ENCODE data around the gene CCDC183.
"Not testable (repeated sequence)": the region's sequence is repeated elsewhere in the genome, so short reads cannot be mapped to it uniquely, and the experiment has no call there.

CCDC183 gene

GRCh38 chr9:136785565-136786355, 10.4 kb upstream of the CCDC183 start:
- DNase-seq (ENCODE audit: low read depth in 2 of 2): not testable (repeated sequence)

DNA sequence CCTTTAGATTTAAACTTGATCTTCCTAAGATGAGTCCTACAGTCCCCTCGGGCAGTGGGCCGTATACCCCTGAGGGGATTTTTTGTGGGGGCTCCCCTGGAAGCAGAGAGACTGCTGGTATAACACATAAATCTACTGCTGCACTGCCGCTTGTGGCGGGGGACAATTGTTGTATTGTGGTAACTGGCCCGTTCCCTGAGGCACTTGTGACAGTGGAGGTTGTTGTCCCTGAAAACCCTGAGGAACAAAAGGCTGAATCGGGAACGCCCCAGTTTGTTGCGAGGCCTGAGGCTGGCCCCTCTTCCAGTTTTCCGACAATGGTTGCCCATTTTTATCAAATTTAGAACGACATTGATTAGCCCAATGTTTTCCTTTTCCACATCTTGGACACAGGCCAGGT, 9.7 kb upstream of the CCDC183 start:
- no peak for DNase-seq (ENCODE audit: low read depth in 2 of 2)

GRCh38 chr9:136786983-136787382, 9.2 kb upstream of the CCDC183 start:
- not testable (repeated sequence) for DNase-seq (ENCODE audit: low read depth in 2 of 2)

GRCh38 chr9:136787690-136788400, 8.3 kb upstream of the CCDC183 start:
- peak; percentile 50 to 64 for DNase-seq (ENCODE audit: low read depth in 2 of 2)

GRCh38 chr9:136788644-136789522, 7.3 kb upstream of the CCDC183 start:
- not testable (repeated sequence) for DNase-seq (ENCODE audit: low read depth in 2 of 2)

DNA sequence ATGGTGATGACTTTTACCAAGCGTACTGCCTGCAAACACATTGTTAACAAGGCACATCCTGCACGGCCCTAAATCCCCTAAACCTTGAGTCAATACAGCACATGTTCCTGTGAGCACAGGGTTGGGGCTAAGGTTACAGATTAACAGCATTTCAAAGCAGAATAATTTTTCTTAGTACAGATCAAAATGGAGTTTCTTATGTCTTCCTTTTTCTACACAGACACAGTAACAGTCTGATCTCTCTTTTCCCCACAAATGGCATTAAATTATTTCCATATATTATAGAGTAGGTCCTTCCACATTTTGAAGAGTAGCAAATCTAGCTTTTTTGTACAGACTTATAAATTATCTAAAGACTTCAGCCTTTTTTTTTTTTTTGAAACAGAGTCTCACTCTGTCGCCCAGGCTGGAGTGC, 6.6 kb upstream of the CCDC183 start:
- no peak for DNase-seq (ENCODE audit: low read depth in 2 of 2)

DNA sequence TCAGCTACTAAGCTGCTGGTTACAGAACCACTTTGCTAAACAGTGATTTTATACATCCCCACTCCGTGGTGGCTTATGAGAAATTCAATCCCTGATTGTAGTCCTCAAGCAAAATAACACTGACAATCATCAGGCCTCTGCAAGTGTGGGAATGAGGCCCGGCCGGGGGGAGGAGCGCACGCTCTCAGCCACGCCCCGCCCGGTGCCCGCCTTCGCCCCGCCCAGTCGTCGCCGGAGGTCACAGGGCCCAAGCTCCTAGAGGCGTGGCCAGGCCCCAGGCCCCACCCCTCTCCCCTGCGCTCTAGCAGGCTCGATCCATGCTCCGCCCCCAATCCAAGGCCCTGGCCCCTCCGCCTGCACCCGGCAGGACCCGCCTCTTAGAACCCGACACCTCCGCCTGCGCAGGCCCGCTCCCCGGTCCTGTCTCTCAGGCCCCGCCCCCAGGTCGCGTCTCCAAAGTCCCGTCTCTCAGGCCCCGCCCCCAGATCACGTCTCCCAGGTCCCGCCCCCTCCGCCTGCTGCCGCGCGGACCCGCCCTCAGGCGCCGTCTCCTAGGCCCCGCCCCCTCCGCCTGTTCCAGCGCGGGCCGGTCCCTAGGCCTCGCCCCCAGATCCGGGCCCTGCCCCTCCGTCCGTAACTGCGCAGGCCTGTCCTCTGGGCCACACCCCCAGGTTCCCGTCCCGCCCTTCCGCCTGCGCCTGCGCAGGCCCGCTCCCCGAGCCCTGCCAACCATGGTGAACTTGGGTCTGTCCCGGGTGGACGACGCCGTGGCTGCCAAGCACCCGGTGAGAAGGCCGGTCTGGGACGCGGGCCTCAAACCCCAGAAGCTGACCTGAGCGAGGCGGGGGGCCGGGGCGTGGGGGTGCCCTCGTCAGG, 5.3 kb upstream of the CCDC183 start, which contains the start of gene TMEM141:
TSS of gene TMEM141 (plus strand) at position 705 of the 876 bp plus-strand sequence. CDS start at position 732, 27 bp downstream.
- peak; percentile 100 for DNase-seq (ENCODE audit: low read depth in 2 of 2)

- peak; percentile 38 to 56 for DNase-seq (ENCODE audit: low read depth in 2 of 2)
These were observed 4.4 kb upstream of the CCDC183 start for GRCh38 chr9:136791516-136792276.

DNA sequence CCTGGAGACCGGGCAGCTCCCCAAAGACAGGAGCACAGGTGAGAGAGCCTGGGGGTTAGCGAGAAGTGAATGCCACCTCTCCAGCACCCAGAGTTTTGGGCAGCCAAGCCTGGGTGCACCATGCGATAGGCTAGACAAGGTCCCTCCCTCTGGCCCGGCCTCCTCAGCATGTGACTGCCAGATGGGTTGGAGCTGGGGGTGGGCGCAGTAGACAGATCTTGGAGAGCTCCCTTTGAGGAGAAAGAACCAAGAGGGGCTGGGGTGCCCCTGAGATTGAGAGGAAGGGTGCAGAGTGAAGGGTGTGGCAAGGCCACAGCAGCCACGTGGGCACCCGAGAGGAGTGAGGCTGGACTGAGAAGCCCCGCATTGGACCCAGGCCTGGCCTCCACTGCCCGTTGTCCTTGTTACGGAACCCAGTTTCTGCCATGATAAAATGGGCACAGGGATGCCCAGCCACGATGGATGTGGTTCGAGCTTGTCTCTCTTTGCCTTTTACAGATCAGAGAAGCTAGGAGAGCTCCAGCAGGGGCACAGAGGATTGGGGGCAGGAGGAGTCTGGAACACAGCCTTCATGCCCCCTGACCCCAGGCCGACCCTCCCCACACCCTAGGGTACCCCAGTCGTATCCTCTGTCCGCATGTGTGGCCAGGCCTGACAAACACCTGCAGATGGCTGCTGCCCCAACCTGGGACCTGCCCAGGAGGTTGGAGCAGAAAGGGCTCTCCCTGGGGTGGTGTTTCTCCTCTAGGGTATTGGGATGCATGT, 3.6 kb upstream of the CCDC183 start:
- no peak for DNase-seq (ENCODE audit: low read depth in 2 of 2)

GRCh38 chr9:136793086-136793946, 2.8 kb upstream of the CCDC183 start:
- no peak for DNase-seq (ENCODE audit: low read depth in 2 of 2)

DNA sequence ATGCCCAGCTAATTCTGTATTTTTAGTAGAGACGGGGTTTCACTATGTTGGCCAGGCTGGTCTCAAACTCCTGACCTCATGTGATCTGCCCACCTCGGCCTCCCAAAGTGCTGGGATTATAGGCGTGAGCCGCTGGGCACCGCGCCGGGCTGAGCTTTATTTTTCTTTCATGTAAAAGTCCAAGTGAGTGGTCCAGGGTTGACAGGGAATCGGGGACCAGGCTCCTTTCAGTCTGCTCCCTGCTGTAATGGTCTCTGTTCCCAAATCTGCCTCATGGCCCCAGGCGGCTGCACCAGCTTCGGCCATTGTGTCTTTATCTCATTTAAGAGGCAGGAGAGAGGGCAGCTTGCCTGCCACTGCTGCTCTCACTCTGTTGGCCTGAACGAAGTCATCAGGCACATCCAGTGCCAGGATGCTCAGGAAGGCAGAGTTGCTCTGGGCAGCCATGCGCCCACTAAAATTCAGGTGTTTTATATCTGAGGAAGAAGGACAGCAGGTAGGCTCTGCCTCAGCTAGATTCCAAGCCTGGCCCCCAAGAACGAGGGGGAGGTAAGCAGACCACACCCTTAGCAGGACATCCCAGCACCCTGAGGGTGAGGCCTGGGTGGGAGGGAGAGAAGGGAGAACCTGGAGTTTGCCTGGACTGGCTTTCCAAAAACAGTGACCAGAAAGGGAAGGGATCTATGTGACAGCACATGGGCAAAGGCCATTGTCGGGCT, 1.7 kb upstream of the CCDC183 start:
- no peak for DNase-seq (ENCODE audit: low read depth in 2 of 2)

DNA sequence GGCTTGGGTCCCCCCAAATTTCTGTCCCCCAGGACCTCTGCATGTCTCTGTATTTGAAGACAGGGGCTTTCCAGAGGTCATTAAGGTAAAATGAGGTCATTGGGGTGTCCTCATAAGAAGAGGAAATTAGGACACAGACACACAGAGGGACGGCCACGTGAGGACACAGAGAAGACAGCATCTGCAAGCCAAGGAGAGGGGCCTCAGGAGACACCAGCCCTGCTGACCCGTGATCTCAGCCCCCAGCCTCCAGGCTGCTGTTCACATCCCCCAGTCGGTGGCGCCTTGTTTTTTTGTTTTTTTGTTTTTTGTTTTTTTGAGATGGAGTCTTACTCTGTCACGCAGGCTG, 1.2 kb upstream of the CCDC183 start:
- no peak for DNase-seq (ENCODE audit: low read depth in 2 of 2)

DNA sequence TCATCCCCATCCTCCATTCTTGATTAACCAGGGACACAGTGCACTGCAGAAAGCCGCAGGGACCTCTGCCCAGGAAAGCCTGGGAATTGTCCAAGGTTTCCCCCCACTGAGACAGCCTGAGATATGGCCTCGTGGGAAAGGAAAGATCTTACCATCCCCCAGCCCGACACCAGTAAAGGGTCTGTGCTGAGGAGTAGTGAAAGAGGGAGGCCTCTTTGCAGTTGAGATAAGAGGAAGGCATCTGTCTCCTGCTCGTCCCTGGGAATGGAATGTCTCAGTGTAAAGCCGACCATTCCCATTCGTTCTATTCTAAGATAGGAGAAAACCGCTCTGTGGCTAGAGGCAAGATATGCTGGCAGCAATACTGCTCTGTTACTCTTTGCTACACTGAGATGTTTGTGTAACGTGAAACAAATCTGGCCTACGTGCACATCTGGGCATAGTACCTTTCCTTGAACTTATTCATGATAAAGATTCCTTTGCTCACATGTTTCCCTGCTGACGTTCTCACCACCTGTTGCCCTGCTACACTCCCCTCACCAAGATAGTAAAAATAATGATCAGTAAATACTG, 723 bp downstream of the CCDC183 start:
- DNase-seq (ENCODE audit: low read depth in 2 of 2): not testable (repeated sequence)

DNA sequence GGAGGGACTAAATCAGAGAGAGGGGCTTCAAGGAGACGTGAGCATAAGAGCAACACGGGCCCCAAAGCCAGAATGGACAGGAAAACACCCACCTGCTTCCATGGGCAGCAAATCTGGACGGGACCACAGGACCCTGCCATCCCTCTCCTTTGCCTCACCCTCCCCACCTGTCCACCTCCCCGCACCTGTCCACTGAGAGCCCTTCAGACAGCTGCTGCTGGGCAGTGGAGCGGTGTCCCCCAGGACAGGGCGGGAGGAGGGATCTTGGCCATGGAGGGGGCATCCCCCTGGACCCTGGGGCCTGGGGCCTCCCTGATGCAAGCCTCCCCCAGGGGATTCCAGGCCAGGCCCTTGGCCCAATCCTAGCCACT, 2.6 kb downstream of the CCDC183 start:
- no peak for DNase-seq (ENCODE audit: low read depth in 2 of 2)

DNA sequence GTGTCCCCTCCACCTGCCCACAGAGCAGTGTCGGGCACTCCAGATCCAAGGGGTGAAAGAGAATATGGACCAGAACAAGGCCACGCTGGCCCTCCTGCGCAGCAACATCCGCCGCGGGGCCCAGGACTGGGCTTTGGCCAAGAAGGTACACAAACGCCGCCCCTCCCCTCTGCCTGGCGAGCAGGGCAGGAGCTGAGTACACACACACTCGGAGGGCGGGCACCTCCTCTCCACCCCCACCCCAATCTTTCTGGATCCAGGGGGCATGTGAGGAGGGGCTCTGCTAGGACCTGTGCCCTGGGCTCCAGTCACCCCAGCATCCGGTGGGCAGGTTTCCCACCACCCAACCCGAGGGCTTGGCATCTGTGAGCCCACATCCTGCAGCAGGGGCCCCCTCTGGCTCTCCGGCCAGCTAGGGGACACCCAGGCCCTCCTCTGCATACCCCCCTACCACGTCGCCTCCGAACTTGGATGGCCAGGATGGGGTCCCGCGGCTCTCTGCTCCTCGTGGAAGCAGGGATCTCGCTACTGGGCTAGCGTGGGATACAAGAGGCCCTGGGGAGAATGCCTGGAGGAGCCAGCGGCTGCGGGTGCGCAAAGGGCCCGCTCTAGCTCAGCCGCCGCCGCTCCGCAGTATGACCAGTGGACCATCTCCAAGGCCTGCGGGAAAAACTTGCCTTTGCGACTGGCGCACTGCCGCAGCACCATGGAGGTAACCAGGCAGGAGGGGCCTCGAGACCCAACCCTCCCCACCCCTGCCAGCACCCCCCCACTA, 3.1 kb downstream of the CCDC183 start:
- no peak for DNase-seq (ENCODE audit: low read depth in 2 of 2)

- peak; percentile 84 to 89 for DNase-seq (ENCODE audit: low read depth in 2 of 2)
These were observed 3.9 kb downstream of the CCDC183 start for GRCh38 chr9:136799854-136800657.
